ENCODE results near the gene MFAP1.

GRCh38 chr15:43845421-43845820 lies 20.9 kb upstream of the MFAP1 start:
- TF ChIP-seq CTCF (IDR thresholded peaks at IDR 0.05 in 8 of 11, conservative IDR thresholded peaks at IDR 0.05 in 3 of 11) (no peak), POLR2AphosphoS5 (IDR thresholded peaks at IDR 0.05) (no peak), POLR2A (IDR thresholded peaks at IDR 0.05) (no peak)

Measured in spleen (tissue), 7 donors.